K562 (cell line): ENCODE results near the gene COL26A1. TPM values are rescaled to one million over a fixed set of nuclear protein-coding genes. Genes with fewer than 3 reads are reported as not detected.

Source experiments
- BRF1 ChIP-seq: IDR thresholded peaks from 3 replicates; pipeline ENCODE4 v1.6.1; 2011; ENCODE audit warnings: borderline replicate concordance, mild to moderate bottlenecking; ENCODE audit not compliant: insufficient read length; ENCODE audit errors: extremely low read depth
- CBX5 ChIP-seq: IDR thresholded peaks from 2 replicates; pipeline ENCODE4 v1.6.1; 2014; ENCODE audit warnings: low read depth, borderline replicate concordance
- CTBP1 ChIP-seq: fragments of 450-650 bp; IDR thresholded peaks from 2 replicates; pipeline ENCODE4 v1.6.1; 2016; ENCODE audit warnings: borderline replicate concordance
- CXXC5 ChIP-seq: fragments of 250-450 bp; sonication (Bioruptor Pico); IDR thresholded peaks from 2 replicates; pipeline ENCODE4 v1.8.0; 2022; ENCODE audit warnings: inconsistent platforms, mild to moderate bottlenecking, moderate library complexity
- ERF ChIP-seq: fragments of 450-650 bp; formaldehyde crosslinking; IDR thresholded peaks from 2 replicates; pipeline ENCODE4 v1.4.0; 2020; ENCODE audit warnings: mild to moderate bottlenecking, mixed read lengths
- EZH2 ChIP-seq: IDR thresholded peaks from 2 replicates; pipeline ENCODE4 v1.6.1; 2012; ENCODE audit warnings: low read depth, mild to moderate bottlenecking, inconsistent platforms, low read length, borderline replicate concordance
- GABPB2 ChIP-seq: fragments of 250-450 bp; sonication (Bioruptor Pico); conservative IDR thresholded peaks from 2 replicates; pipeline ENCODE4 v1.5.1; 2021; ENCODE audit warnings: mild to moderate bottlenecking
- KDM5B ChIP-seq: fragments of 200-600 bp; sonication (generic); IDR thresholded peaks from 2 replicates; pipeline ENCODE4 v1.6.1; 2012; ENCODE audit warnings: low read depth, mild to moderate bottlenecking, moderate library complexity, low read length, control low read depth, inconsistent platforms; ENCODE audit not compliant: insufficient replicate concordance
- MCM3 ChIP-seq: fragments of 450-650 bp; IDR thresholded peaks from 2 replicates; pipeline ENCODE4 v1.6.1; 2016
- PHB ChIP-seq: fragments of 250-450 bp; sonication (Bioruptor Pico); IDR thresholded peaks from 2 replicates; pipeline ENCODE4 v1.5.0; 2021
- SAP30 ChIP-seq: fragments of 200-600 bp; sonication (generic); IDR thresholded peaks from 2 replicates; pipeline ENCODE4 v1.6.1; 2012; ENCODE audit warnings: borderline replicate concordance, low read depth, mild to moderate bottlenecking, moderate library complexity, low read length, control low read depth, inconsistent platforms; ENCODE audit not compliant: insufficient read depth, poor library complexity, severe bottlenecking
- SLC30A9 ChIP-seq: fragments of 250-450 bp; sonication (Bioruptor Pico); IDR thresholded peaks from 2 replicates; pipeline ENCODE4 v1.8.0; 2022; ENCODE audit warnings: mild to moderate bottlenecking, moderate library complexity
- SREBF1 ChIP-seq: fragments of 150-350 bp; IDR thresholded peaks from 2 replicates; pipeline ENCODE4 v1.6.1; 2014; ENCODE audit warnings: antibody characterized with exemption, low read depth, low read length, borderline replicate concordance
- XRCC5 ChIP-seq: fragments of 200-400 bp; formaldehyde crosslinking; IDR thresholded peaks from 2 replicates; pipeline ENCODE4 v1.6.1; 2017; ENCODE audit warnings: low read depth, mild to moderate bottlenecking, low read length
- ZNF143 ChIP-seq: sonication (generic); formaldehyde crosslinking; IDR thresholded peaks from 2 replicates; pipeline ENCODE4 v1.9.0; 2022; ENCODE audit warnings: mild to moderate bottlenecking, missing genetic modification reagents
- ZNF41 ChIP-seq: fragments of 250-450 bp; sonication (Bioruptor Pico); conservative IDR thresholded peaks from 2 replicates; pipeline ENCODE4 v1.4.0; 2020; ENCODE audit warnings: mild to moderate bottlenecking
- ZNF436 ChIP-seq: fragments of 250-450, 450-650 bp; sonication (Bioruptor Pico); formaldehyde crosslinking; IDR thresholded peaks from 2 replicates; pipeline ENCODE4 v1.7.0; 2020; ENCODE audit warnings: mild to moderate bottlenecking
- ZNF584 ChIP-seq: fragments of 200-800 bp; sonication (Bioruptor generic); IDR thresholded peaks from 2 replicates; pipeline ENCODE4 v1.6.1; 2016; ENCODE audit warnings: low read depth, mild to moderate bottlenecking, missing genetic modification characterization, missing compliant biosample characterization
- ZNF668 ChIP-seq: fragments of 250-450 bp; sonication (Bioruptor Pico); IDR thresholded peaks from 2 replicates; pipeline ENCODE4 v1.8.0; 2022; ENCODE audit warnings: mild to moderate bottlenecking, inconsistent platforms
- polyA plus RNA-seq, 8 experiments: library from polyadenylated mRNA; depleted of rRNA in 4 of 8; stranded (reverse) in 5 of 8; unstranded in 3 of 8; fragments of >200 nt; fragmentation: Nextera tagmentation in 2 of 8; fragmentation: Illumina TruSeq in 1 of 8; extraction: Ambion mirVana in 2 of 8; extraction: Trizol in 1 of 8; gene quantifications; 2 replicates each; pipeline versions ENCODE4 v1.2.1 to v1.2.3, GENCODE V29; 2011 to 2014; ENCODE audit warnings: inconsistent platforms in 1 of 8, missing spikeins in 1 of 8
- total RNA-seq, 7 experiments: library from RNA; depleted of rRNA in 6 of 7; stranded (reverse); fragments of >200 nt in 6 of 7; fragmentation: Illumina TruSeq in 2 of 7; extraction: Trizol in 2 of 7; gene quantifications; 2 replicates each; pipeline versions ENCODE4 v1.2.1 to v1.2.3, GENCODE V29; 2011 to 2021; ENCODE audit warnings: low replicate concordance in 1 of 7
- TF ChIP-seq, protein P1 (sequence below): sonication (generic); formaldehyde crosslinking; IDR thresholded peaks from 2 replicates; pipeline ENCODE4 v1.8.0; 2022; ENCODE audit warnings: mild to moderate bottlenecking, missing genetic modification reagents
- TF ChIP-seq, protein P2 (sequence below): fragments of 450-650 bp; IDR thresholded peaks from 2 replicates; pipeline ENCODE4 v1.6.1; 2016; ENCODE audit warnings: low read depth

COL26A1 gene
- total and polyA plus RNA-seq, 9 of the 15 experiments (the other 6 are each of a cell fraction or from before 2014, with no cell fraction given) = 0.04 to 0.39 (median 0.07) TPM; not detected in 5

DNA sequence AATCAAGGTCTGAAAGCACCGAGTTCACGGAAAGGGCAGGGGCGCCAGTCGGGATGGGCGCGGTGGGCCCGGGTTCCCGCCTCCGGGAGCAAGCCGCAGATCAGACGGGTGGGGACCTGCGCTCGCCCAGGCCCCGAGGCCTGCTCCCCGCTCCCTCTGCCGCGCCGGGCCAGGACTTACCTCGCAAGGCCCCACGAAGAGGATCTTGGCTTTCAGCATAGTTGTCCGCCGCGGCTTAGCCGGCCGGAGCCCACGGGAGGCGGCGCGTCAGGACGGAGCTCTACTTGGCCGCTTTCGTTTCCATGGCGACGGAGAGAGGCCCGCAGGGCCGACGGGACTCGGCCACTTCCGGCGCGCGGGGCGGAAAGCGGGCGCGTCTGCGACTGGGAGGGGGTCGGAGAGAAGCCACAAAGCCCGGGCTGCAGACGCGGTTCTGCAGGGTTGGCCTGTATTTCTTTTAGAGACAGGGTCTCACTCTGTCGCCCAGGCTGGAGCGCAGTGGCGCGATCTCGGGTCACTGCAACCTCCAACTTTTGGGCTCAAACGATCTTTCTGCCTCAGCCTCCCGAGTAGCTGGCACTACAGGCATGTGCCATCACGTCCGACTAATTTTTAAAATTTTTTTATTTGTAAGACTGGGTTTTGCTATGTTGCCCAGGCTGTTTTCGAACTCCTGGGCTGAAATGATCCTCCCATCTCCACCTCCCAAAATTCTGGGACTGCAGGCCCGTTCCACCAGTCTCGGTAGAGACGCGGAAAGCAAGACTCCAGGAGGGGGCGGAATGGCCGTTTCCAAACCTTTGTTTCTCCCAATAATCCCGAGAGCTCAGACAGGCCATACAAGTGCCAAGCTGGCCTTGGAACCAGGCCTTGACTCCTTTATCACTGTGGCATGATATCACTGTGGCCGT is 40.9 kb upstream of the COL26A1 start, which contains the start of gene IFT22 (continued):
- no peak for TF ChIP-seq ZNF584
- TF ChIP-seq BRF1 = no peak
- TF ChIP-seq, protein P1, sequence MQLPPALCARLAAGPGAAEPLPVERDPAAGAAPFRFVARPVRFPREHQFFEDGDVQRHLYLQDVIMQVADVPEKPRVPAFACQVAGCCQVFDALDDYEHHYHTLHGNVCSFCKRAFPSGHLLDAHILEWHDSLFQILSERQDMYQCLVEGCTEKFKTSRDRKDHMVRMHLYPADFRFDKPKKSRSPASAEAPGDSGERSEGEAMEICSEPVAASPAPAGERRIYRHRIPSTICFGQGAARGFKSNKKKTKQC (CRISPR knock-in tag) = 0 out of 2 replicates have a peak, but pooled peaks have one; percentile 32
- TF ChIP-seq, protein P2, sequence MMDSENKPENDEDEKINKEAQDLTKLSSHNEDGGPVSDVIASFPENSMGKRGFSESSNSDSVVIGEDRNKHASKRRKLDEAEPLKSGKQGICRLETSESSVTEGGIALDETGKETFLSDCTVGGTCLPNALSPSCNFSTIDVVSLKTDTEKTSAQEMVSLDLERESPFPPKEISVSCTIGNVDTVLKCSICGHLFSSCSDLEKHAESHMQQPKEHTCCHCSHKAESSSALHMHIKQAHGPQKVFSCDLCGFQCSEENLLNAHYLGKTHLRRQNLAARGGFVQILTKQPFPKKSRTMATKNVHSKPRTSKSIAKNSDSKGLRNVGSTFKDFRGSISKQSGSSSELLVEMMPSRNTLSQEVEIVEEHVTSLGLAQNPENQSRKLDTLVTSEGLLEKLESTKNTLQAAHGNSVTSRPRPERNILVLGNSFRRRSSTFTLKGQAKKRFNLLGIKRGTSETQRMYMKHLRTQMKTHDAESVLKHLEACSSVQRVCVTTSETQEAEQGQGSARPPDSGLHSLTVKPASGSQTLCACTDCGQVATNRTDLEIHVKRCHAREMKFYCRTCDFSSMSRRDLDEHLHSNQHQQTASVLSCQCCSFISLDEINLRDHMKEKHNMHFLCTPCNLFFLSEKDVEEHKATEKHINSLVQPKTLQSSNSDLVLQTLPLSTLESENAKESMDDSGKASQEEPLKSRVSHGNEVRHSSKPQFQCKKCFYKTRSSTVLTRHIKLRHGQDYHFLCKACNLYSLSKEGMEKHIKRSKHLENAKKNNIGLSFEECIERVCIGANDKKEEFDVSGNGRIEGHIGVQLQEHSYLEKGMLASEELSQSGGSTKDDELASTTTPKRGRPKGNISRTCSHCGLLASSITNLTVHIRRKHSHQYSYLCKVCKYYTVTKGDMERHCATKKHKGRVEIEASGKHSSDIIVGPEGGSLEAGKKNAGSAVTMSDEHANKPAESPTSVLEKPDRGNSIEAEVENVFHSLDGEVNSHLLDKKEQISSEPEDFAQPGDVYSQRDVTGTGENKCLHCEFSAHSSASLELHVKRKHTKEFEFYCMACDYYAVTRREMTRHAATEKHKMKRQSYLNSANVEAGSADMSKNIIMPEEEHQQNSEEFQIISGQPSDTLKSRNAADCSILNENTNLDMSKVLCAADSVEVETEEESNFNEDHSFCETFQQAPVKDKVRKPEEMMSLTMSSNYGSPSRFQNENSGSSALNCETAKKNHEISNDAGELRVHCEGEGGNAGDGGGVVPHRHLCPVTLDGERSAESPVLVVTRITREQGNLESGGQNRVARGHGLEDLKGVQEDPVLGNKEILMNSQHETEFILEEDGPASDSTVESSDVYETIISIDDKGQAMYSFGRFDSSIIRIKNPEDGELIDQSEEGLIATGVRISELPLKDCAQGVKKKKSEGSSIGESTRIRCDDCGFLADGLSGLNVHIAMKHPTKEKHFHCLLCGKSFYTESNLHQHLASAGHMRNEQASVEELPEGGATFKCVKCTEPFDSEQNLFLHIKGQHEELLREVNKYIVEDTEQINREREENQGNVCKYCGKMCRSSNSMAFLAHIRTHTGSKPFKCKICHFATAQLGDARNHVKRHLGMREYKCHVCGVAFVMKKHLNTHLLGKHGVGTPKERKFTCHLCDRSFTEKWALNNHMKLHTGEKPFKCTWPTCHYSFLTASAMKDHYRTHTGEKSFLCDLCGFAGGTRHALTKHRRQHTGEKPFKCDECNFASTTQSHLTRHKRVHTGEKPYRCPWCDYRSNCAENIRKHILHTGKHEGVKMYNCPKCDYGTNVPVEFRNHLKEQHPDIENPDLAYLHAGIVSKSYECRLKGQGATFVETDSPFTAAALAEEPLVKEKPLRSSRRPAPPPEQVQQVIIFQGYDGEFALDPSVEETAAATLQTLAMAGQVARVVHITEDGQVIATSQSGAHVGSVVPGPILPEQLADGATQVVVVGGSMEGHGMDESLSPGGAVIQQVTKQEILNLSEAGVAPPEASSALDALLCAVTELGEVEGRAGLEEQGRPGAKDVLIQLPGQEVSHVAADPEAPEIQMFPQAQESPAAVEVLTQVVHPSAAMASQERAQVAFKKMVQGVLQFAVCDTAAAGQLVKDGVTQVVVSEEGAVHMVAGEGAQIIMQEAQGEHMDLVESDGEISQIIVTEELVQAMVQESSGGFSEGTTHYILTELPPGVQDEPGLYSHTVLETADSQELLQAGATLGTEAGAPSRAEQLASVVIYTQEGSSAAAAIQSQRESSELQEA = no peak
- peak; percentile 43 for TF ChIP-seq SAP30
- TF ChIP-seq EZH2 = no peak
- TF ChIP-seq KDM5B = no peak
- no peak for TF ChIP-seq SREBF1
- peak; percentile 49 for TF ChIP-seq CXXC5 (CRISPR knock-in tag)
- TF ChIP-seq MCM3 = no peak
- TF ChIP-seq ZNF436 (CRISPR knock-in tag) = no peak
- no peak for TF ChIP-seq GABPB2 (CRISPR knock-in tag)
- no peak for TF ChIP-seq CTBP1
- no peak for TF ChIP-seq ZNF668 (CRISPR knock-in tag)
- no peak for TF ChIP-seq CBX5
- no peak for TF ChIP-seq SLC30A9 (CRISPR knock-in tag)
- peak; percentile 64 for TF ChIP-seq ZNF143 (CRISPR knock-in tag)
- TF ChIP-seq ERF (CRISPR knock-in tag) = no peak
- no peak for TF ChIP-seq XRCC5
- no peak for TF ChIP-seq ZNF41 (CRISPR knock-in tag)
- no peak for TF ChIP-seq PHB (CRISPR knock-in tag)
